ENCODE results near the gene WDR20. TPM values are rescaled to one million over a fixed set of nuclear protein-coding genes. Genes with fewer than 3 reads are reported as not detected.
"Not testable (repeated sequence)": the region's sequence is repeated elsewhere in the genome, so short reads cannot be mapped to it uniquely, and the experiment has no call there.

The WDR20 gene
- total RNA-seq, 1 experiment from 2014 or later, result 23.7 TPM

- intact Hi-C loops (cut with micrococcal nuclease), result no loop called here
- H3F3A ChIP-seq (ENCODE audit: low read length, unreplicated experiment), result no peaks in the 10 kb centered on the region
- no peaks in the 10 kb centered on the region for H3K36me3 ChIP-seq (ENCODE audit: low read depth, low read length)
- POLR2A ChIA-PET (ENCODE audit: unreplicated experiment), result no interaction called here
- H3K27ac ChIP-seq (ENCODE audit: low read length), result no peak overlapping the region
- H3K9ac ChIP-seq (ENCODE audit: low read length), result no peak overlapping the region
- no peak overlapping the region for H3K4me3 ChIP-seq (ENCODE audit: low read length)
- CTCF ChIA-PET, result no interaction called here
- no peak for TF ChIP-seq EZH2phosphoT487 (IDR thresholded peaks at IDR 0.05; ENCODE audit: borderline replicate concordance, low read length)
- TF ChIP-seq CTCF (conservative IDR thresholded peaks at IDR 0.05; ENCODE audit: low read depth, low read length), result no peak
- TF ChIP-seq EZH2 (IDR thresholded peaks at IDR 0.05; ENCODE audit: low read length, unreplicated experiment), result no peak
- no peak overlapping the region for H3K4me2 ChIP-seq (ENCODE audit: low read length)
- H3K27me3 ChIP-seq (ENCODE audit: low read length), result no peaks in the 10 kb centered on the region
- no peaks in the 10 kb centered on the region for H3K9me2 ChIP-seq (replicated peaks; ENCODE audit: low read length)
- no TSS peak for BruUV-seq (replicated peaks)
- no peaks in the 10 kb centered on the region for H4K20me1 ChIP-seq (ENCODE audit: low read length)
- no peak overlapping the region for H2AFZ ChIP-seq (ENCODE audit: low read length)
- peaks cover 12% of the 10 kb centered on the region for H3K4me1 ChIP-seq (ENCODE audit: insufficient read depth, low read length)
- peaks cover 19% of the 10 kb centered on the region; the same call in 1 of the 2 replicates for H3K79me2 ChIP-seq (ENCODE audit: low read length)
- no peaks in the 10 kb centered on the region for H3K9me3 ChIP-seq (ENCODE audit: low read length)
- ATAC-seq (no peak), DNase-seq (no peak)
Observed at GRCh38 chr14:102239231-102239630, 99.5 kb downstream of the WDR20 start.

- H3K27me3 ChIP-seq (ENCODE audit: low read length); CTCF ChIA-PET; H3F3A ChIP-seq (ENCODE audit: low read length, unreplicated experiment); intact Hi-C loops (cut with micrococcal nuclease); H3K27ac ChIP-seq (ENCODE audit: low read length); H3K4me3 ChIP-seq (ENCODE audit: low read length); BruUV-seq (replicated peaks); H3K4me2 ChIP-seq (ENCODE audit: low read length); H3K9ac ChIP-seq (ENCODE audit: low read length); H4K20me1 ChIP-seq (ENCODE audit: low read length); ATAC-seq; H2AFZ ChIP-seq (ENCODE audit: low read length); POLR2A ChIA-PET (ENCODE audit: unreplicated experiment); DNase-seq; H3K9me3 ChIP-seq (ENCODE audit: low read length); H3K4me1 ChIP-seq (ENCODE audit: insufficient read depth, low read length); H3K9me2 ChIP-seq (replicated peaks; ENCODE audit: low read length); H3K36me3 ChIP-seq (ENCODE audit: low read depth, low read length): not testable (repeated sequence)
- H3K79me2 ChIP-seq (ENCODE audit: low read length), result peaks cover 10% of the 10 kb centered on the region; the same call in 1 of the 2 replicates
Observed at GRCh38 chr14:102240481-102240880, 100.8 kb downstream of the WDR20 start.

GRCh38 chr14:102241147-102241546, 101.5 kb downstream of the WDR20 start:
- H3K4me2 ChIP-seq (ENCODE audit: low read length), result no peak overlapping the region
- H3K79me2 ChIP-seq (ENCODE audit: low read length), result peaks cover 10% of the 10 kb centered on the region; the same call in 1 of the 2 replicates
- H3K9me3 ChIP-seq (ENCODE audit: low read length), result no peaks in the 10 kb centered on the region
- H3K27me3 ChIP-seq (ENCODE audit: low read length), result no peaks in the 10 kb centered on the region
- no peak for DNase-seq
- no TSS peak for BruUV-seq (replicated peaks)
- no peak for ATAC-seq
- POLR2A ChIA-PET (ENCODE audit: unreplicated experiment), result no interaction called here
- H3K4me1 ChIP-seq (ENCODE audit: insufficient read depth, low read length), result no peaks in the 10 kb centered on the region
- no peak overlapping the region for H3K27ac ChIP-seq (ENCODE audit: low read length)
- no peaks in the 10 kb centered on the region for H3K9me2 ChIP-seq (replicated peaks; ENCODE audit: low read length)
- H3F3A ChIP-seq (ENCODE audit: low read length, unreplicated experiment), result no peaks in the 10 kb centered on the region
- TF ChIP-seq EZH2phosphoT487 (IDR thresholded peaks at IDR 0.05; ENCODE audit: borderline replicate concordance, low read length), result no peak
- TF ChIP-seq EZH2 (IDR thresholded peaks at IDR 0.05; ENCODE audit: low read length, unreplicated experiment), result no peak
- no peak for TF ChIP-seq CTCF (conservative IDR thresholded peaks at IDR 0.05; ENCODE audit: low read depth, low read length)
- no peak overlapping the region for H3K4me3 ChIP-seq (ENCODE audit: low read length)
- no peak overlapping the region for H2AFZ ChIP-seq (ENCODE audit: low read length)
- H3K36me3 ChIP-seq (ENCODE audit: low read depth, low read length), result peaks cover 3% of the 10 kb centered on the region
- intact Hi-C loops (cut with micrococcal nuclease), result no loop called here
- no peak overlapping the region for H3K9ac ChIP-seq (ENCODE audit: low read length)
- H4K20me1 ChIP-seq (ENCODE audit: low read length), result no peaks in the 10 kb centered on the region
- CTCF ChIA-PET, result no interaction called here

- H2AFZ ChIP-seq (ENCODE audit: low read length); H3K79me2 ChIP-seq (ENCODE audit: low read length); intact Hi-C loops (cut with micrococcal nuclease); DNase-seq; H3K27me3 ChIP-seq (ENCODE audit: low read length); H4K20me1 ChIP-seq (ENCODE audit: low read length); H3K9ac ChIP-seq (ENCODE audit: low read length); H3K4me3 ChIP-seq (ENCODE audit: low read length); POLR2A ChIA-PET (ENCODE audit: unreplicated experiment); H3F3A ChIP-seq (ENCODE audit: low read length, unreplicated experiment); H3K4me2 ChIP-seq (ENCODE audit: low read length); BruUV-seq (replicated peaks); H3K4me1 ChIP-seq (ENCODE audit: insufficient read depth, low read length); H3K9me2 ChIP-seq (replicated peaks; ENCODE audit: low read length); H3K9me3 ChIP-seq (ENCODE audit: low read length); H3K27ac ChIP-seq (ENCODE audit: low read length); ATAC-seq; CTCF ChIA-PET: not testable (repeated sequence)
- H3K36me3 ChIP-seq (ENCODE audit: low read depth, low read length), result peaks cover 15% of the 10 kb centered on the region
Observed at GRCh38 chr14:102243795-102244194, 104.1 kb downstream of the WDR20 start.
